ENCODE measurements around the gene MLIP.
"Not testable (repeated sequence)": the region's sequence is repeated elsewhere in the genome, so short reads cannot be mapped to it uniquely, and the experiment has no call there.

Gene MLIP, protein sequence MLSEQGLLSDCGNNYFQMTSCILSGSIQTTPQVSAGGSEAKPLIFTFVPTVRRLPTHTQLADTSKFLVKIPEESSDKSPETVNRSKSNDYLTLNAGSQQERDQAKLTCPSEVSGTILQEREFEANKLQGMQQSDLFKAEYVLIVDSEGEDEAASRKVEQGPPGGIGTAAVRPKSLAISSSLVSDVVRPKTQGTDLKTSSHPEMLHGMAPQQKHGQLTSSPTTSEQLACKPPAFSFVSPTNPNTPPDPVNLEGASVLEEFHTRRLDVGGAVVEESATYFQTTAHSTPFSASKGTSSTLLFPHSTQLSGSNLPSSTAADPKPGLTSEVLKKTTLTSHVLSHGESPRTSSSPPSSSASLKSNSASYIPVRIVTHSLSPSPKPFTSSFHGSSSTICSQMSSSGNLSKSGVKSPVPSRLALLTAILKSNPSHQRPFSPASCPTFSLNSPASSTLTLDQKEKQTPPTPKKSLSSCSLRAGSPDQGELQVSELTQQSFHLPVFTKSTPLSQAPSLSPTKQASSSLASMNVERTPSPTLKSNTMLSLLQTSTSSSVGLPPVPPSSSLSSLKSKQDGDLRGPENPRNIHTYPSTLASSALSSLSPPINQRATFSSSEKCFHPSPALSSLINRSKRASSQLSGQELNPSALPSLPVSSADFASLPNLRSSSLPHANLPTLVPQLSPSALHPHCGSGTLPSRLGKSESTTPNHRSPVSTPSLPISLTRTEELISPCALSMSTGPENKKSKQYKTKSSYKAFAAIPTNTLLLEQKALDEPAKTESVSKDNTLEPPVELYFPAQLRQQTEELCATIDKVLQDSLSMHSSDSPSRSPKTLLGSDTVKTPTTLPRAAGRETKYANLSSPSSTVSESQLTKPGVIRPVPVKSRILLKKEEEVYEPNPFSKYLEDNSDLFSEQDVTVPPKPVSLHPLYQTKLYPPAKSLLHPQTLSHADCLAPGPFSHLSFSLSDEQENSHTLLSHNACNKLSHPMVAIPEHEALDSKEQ

DNA sequence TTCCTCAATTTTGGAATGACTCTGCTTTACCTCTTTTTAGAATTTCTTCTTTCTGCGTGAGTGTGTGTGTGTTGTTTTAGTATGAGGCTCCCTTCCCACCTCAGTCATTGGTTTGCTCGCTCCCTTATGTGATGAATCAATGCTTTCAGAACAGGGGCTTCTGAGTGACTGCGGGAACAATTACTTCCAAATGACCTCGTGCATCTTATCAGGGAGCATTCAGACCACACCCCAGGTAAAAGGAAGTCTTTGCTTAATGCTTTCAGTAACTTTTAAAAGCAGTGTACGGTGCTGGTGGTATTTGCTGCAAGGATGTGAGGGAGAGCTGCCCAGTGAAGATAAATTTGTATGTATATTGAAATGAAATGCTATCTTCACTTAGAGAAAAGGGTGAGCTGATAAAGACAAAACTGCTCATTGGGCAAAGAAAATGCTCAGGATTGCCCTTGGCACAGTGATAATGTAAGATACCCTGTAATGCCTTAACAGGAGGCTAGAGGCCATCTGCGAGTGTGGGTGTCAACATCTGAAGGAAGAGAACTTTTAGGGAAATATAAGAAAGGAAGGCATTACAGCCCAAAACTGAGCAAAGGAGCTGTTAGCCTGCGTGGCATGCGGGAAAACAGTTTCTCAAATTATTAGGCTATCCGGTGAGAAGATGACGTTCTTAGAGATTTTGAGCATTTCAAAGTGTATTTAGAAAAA, at the start of gene MLIP:
TSS of gene MLIP (plus strand) at position 103 of the 705 bp plus-strand sequence. CDS start at position 140, 37 bp downstream.
- in situ Hi-C loops (cut with HindIII; ENCODE audit: low sequenced_read_pairs) = no loop called here

DNA sequence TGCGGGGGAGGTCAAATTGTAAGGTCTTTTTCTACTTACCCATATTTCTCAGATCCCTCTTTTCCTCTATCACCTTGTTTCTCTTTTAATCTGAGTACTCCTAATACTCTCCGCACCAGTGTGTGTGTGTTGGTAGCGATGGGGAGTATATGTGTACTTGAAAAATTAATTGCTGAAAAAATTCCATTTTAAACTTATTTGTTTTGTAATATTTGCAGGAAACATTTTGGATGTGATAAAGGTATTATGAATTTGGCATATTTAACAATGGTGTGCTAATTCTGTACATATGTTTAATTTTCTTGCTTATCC, 48.1 kb upstream of the MLIP start:
- in situ Hi-C loops (cut with HindIII; ENCODE audit: low sequenced_read_pairs) = no loop called here

DNA sequence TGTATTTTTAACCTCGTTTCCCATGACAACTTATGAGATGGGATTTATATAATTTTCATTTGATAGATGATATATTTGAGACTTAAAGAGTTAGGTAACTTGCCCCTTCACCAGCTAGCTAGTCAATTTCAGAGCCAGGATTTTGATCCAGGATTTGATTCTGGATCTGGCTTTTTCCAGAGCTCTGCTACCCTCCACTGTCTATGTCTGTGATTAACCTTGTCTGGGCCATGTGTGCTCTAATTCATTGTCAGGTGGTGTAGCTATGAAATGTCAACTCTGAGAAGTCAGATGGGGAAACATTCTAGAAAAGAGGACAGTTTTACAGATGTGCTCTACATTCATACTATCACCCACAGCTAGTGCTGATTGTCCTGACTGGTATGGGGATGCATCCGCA, 42.5 kb upstream of the MLIP start:
- in situ Hi-C loops (cut with HindIII; ENCODE audit: low sequenced_read_pairs) = no loop called here

DNA sequence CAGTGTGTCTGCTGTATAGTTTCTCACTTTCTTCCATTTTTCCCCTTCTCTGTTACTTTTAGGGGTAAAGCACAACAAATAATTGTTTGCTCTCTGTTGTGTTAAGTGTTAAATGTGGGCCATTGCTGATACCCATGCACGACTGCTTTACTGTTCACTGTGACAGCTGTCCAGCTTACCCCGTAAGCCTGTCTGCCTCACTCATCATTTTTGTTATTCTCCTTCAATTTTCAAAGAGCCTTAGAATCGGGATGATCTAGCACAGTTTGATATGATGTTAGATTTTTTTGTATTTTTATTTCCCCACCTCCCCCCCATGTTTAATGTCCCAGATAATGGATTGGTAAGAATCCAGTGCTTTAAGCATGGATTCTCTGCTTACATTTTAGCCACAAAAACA, 41.2 kb upstream of the MLIP start:
- in situ Hi-C loops (cut with HindIII; ENCODE audit: low sequenced_read_pairs) = no loop called here

DNA sequence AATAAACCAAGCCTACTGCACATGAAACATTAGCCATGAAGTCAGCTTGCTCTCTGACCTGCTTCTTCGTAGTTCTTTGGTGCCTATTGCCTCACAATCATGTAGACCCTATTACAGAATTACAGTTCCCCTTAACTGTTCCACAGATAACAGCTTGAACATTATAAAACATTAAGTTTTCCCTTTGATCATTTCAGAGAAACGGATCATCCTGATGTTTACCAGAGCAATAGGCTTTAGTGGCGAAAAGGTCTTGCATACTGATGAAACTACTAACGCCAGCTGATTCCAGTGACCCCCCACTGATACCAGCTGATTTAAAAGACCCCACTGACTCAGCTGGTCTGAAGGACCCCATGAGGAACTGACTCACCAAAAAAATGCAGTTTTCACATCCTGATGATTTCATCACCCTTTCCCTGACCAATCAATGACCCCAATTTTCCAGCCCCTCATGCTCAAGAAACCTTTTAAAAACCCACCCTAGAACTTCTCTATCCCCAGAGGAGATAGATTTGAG, 39.4 kb upstream of the MLIP start:
- in situ Hi-C loops (cut with HindIII; ENCODE audit: low sequenced_read_pairs) = no loop called here

DNA sequence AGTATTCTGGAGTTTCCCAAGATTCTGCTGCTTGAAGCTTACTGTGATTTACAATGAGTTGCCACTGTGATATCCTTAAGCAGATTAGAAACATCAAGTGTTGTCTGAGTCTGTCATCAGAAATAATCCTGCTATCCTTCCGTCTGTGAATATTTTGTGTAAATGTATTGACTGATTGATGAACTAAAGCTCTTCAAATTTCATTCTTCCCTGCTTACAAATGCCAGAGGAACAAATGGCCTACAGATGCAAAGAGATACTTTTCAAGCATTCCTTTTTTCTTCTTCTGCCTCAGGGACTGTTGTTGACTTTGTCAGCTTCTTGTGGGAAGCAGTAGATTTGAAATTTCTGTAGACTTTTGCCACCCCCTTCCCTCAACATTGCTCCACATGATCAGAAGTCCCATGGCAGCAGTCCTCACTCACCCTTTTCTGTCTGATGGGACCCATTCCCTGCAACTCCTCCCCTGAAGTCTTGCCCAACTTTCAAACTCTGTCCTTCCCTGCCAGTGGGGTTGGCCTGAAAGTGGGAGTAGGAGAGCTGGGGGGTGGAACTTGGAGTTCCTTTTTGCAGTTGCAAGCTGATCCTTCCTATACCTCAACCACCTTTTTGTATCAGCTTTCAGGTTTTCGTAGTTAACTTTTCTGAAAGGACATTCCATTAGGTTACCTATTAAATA, 38.5 kb upstream of the MLIP start:
- in situ Hi-C loops (cut with HindIII; ENCODE audit: low sequenced_read_pairs) = no loop called here

DNA sequence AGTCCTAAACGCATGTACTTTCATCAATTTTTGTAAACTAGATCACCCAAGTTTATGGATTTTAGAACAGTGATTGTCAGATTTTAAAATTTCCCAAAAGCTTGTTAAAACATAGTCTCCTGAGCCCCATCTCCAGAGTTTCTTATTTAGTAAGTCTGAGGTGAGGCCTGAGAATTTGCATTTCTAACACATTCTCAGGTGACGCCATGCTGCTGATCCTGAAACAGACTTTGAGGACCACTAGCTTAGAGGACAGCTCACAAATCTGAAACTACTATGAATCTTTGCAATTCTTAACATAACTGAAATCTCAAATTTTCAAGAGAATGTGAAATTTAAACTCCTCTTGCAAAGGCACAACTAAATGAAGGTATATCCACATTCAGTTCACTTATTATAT, 37.8 kb upstream of the MLIP start:
- in situ Hi-C loops (cut with HindIII; ENCODE audit: low sequenced_read_pairs) = no loop called here

DNA sequence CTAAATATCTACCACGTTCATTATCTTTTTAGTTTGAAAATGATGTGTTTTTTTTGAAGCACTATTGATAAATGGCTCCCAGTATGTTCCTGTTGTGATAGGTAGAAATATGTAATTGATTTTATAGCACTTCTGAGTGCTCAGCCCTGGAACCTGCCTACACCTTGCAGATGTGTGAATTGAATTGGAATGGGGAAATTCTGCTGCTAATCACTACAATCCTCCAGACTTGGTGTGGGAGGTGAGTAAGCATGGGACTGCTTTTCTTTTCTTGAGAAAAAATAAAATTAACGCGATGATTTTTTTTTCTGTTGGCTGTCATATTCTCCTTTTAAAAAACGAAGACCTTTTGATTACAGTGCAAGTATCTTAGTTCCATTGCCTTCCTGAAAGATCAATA, 37.1 kb upstream of the MLIP start:
- in situ Hi-C loops (cut with HindIII; ENCODE audit: low sequenced_read_pairs) = no loop called here

DNA sequence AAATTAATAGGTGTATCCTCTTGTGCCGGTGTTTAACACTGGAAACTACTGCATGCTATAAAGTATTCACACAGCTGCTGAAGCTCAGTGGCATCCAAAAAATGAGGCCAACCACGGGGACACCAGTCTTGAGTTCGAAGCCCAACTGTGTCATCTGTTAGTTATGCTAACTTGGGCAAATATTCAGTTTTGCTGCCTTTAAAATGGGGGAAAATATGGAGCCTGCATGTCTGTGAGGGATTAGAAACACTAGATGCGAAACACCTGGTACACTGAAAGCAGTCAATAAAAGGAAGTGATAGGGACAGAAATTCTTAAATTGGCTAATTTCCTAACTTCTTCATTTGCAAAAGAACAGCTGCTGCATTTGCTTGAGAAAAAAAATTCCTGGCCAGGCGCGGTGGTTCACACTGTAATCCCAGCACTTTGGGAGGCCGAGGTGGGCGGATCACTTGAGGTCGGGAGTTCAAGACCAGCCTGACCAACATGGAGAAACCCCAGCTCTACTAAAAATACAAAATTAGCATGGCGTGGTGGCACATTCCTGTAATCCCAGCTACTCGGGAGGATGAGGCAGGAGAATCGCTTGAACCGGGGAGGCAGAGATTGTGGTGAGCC, 36.6 kb upstream of the MLIP start:
- in situ Hi-C loops (cut with HindIII; ENCODE audit: low sequenced_read_pairs) = no loop called here

DNA sequence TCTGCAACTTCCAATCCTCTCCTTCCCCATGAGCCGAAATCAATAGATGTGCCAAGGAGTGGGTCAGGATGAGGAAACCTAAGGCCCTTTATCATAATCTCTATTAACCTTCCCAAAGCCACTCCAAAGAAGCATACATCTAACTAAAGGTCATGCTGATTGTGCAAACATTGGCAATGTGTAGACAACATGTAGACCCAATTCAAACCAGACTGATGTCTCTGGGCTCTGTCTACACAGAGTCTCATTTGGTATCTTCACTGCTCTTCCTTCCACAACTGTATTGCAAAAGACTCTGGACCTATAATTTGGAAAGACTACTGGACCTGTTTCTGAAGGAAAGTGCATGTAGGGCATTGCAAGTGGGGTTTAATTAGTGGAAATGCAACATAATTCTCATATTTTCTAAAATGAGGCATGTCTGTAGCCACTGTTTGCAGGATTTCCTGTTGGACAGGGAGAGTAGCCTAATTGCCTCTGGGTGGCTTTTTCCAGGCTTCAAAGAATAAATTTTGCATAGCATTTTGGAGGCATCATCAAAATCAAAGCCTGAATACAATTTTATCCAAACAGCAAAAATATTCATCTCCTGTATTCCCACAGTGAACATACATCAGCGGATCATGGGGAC, 35.0 kb upstream of the MLIP start:
- in situ Hi-C loops (cut with HindIII; ENCODE audit: low sequenced_read_pairs) = no loop called here

DNA sequence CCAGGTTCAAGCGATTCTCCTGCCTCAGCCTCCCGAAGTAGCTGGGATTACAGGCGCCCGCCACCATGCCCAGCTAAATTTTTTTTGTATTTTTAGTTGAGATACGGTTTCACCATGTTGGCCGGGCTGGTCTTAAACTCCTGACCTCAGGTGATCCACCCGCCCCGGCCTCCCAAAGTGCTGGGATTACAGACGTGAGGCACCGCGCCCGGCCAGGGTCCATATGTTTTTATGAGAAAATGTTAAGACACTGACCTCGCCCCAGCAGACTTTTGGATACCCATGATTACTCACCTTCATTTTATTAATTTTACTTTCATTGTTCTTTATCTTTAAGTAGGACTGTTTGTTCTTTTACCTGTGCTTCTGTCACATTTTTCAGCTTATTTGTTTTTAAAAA, 29.7 kb upstream of the MLIP start:
- in situ Hi-C loops (cut with HindIII; ENCODE audit: low sequenced_read_pairs) = not testable (repeated sequence)

DNA sequence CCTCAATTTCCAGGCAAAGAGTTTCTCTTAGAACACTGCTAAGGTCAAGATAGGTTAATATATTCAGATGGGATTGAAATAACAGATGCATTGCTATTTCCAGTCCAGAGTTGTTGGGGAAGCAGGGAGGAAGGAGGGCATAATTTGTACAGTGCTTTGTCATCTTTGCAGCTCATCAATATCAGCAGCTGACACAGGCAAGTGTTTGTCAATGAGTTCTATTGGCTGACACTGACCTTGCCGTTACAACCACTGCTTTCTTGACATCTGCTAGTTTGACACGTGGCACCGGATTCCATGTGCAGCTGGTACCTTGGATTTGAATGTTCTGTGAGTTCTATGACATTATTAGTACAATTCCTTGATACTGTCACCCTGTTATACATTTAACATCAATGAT, 28.0 kb upstream of the MLIP start:
- in situ Hi-C loops (cut with HindIII; ENCODE audit: low sequenced_read_pairs) = no loop called here

DNA sequence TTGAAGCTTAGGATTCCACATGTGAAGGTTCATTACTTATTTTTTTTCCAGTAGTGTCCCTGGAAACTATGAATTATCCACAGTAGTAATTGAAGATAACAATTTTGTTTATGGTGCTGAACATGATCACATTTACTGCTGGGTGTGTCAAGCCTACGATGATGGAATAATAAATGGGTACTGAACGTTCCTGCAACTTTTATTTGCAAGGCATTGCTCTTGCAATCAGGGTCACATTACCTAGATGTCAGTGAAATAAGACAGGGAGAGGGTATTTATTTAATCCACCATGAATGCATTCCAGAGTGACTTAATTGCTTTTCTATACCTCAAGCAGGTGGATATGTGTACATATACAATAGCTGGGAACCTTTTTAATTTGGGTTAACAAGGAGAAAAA, 27.0 kb upstream of the MLIP start:
- in situ Hi-C loops (cut with HindIII; ENCODE audit: low sequenced_read_pairs) = no loop called here

DNA sequence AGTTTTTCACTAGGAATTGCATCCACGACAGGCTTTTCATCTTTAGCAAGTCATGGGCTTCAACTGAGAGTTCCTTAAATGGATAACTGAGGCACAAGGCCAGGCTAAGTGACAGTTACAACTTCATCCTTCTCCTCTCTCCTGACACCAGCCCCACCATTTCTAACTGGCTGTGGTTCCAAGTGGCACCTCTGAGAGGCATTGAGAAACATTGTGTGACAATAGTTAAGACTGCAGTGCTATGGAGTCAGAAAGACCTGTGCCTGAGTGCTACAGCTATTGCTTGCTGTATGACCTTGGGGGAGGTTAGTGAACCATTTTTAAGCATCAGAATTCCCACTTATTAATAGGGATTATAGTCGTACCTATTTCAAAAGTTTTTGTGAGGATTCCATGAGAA, 26.2 kb upstream of the MLIP start:
- in situ Hi-C loops (cut with HindIII; ENCODE audit: low sequenced_read_pairs) = no loop called here

DNA sequence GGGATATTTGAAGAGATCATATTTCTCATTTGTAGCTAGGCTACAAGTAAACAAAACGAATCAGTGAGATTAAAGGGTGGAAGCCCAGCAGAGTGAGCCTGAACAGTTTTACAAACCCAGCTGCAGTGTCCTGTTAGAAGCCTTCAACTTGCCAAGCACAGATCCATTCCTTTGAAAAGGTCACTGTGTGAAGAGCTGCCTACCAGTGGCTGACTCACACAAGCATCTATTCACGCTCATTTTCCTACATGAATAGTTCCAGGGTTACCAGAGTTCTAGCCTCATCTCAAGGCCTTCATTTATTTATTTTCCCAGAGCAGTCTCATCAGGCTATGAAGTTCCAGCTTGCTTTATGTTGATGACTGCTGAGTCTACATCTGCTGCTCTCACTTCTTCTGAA, 25.7 kb upstream of the MLIP start:
- in situ Hi-C loops (cut with HindIII; ENCODE audit: low sequenced_read_pairs) = no loop called here

DNA sequence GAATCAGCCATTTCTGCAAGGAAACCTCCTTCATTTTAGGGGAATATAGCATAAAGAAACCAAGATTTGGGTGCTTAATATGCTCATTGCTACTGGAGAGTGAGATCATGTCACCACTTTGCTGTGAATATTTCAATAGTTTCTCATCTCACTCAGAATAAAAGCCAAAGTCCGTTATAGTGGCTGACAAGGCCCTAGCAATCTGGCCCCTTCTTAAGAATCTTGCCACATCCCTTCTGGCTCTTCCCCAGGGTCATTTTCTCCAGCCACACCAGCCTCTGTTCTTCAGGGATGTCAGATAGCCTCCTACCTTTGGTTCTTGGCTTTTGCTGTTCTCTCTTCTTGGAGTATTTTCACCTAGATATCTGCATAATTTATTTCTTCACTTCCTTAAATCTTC, 24.8 kb upstream of the MLIP start:
- in situ Hi-C loops (cut with HindIII; ENCODE audit: low sequenced_read_pairs) = no loop called here

DNA sequence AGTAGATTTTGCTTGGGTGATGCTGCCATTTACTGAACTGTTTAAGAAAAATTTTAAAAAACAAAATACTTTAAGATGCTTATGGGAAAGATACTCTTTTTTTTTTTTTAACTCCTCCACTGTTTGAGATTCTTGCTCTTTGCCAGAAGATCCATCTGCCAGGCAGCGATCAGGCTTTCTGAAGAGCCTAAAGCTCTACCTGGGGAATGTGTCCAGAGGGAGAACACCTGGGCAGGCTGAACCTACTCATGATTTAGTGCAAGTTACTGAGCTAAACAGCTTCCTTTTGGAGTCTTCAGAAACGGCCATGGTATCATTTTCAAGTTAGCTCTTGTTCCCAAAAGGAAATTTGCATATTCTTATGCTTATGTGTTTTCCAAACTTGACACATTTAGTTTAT, 23.5 kb upstream of the MLIP start:
- in situ Hi-C loops (cut with HindIII; ENCODE audit: low sequenced_read_pairs) = no loop called here

DNA sequence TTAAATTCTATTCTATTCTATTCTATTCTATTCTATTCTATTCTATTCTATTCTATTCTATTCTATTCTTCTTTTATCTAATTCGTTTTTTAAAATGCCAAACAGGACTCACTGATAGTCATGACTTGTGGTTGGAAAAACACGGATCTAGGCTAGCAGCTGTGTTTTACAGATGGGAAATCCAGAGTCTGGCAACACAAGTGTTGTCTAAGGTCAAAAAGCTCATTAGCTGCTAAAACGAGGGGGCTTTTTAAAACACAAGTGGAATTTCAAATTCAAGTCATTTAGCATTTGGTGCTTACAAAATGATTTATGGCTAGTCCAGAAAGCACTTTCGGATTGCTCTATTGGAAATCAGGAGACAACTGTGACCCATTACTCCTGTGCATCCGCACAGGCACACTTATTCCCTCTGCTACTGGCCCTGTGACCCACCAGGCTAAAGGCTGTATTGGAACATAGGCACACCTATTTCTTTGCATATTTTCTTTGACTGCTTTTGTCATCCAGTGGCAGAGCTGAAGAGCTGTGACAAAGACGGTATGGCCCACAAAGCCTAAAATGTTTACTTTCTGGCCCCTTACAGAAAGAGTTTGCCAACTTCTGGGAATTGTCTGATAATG, 17.8 kb upstream of the MLIP start:
- in situ Hi-C loops (cut with HindIII; ENCODE audit: low sequenced_read_pairs) = no loop called here

DNA sequence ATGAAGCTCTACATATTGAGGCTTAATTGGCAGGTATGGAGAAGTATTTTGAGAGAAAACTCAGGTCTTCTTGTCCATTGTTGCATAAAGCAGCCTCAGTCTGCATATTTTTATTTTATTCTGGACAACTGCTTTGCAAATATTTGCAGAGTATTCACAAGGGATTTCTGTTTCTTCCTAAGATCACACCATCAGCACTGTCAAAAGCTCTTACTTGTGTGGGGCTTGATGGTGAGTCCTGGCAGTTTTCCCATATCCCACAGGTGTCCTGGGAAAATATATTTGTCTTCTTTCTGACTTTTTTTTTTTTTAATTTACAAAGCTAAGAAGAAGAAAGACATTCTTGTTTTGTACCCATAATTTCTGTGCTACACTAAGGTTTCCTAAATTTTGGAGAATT, 16.9 kb upstream of the MLIP start:
- in situ Hi-C loops (cut with HindIII; ENCODE audit: low sequenced_read_pairs) = no loop called here
